ENCODE data around the gene PTPN14.

PTPN14 gene

GRCh38 chr1:214567481-214567980 lies 16.1 kb upstream of the PTPN14 start:
- DNase-seq, result no peak

GRCh38 chr1:214566158-214567104 lies 15.0 kb upstream of the PTPN14 start:
- DNase-seq, result no peak

DNA sequence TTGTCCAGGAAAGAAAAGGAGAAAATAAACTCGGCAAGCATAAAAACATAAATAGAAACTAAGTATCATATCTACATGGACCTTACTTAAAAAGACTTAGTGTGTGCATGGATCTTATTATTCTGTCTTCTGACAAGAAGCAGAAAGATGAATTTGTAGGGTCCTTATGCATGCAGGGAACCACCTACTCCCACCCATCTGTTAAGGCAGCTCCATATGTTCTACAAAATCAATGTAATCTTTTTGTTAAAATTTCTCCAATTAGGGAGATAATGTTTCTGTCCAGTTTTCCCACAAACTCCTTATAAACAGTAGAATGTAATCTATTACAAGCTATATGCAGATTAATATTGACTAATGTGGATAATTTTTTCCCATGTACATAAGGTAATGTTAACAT lies 13.9 kb upstream of the PTPN14 start:
- DNase-seq, result no peak

DNA sequence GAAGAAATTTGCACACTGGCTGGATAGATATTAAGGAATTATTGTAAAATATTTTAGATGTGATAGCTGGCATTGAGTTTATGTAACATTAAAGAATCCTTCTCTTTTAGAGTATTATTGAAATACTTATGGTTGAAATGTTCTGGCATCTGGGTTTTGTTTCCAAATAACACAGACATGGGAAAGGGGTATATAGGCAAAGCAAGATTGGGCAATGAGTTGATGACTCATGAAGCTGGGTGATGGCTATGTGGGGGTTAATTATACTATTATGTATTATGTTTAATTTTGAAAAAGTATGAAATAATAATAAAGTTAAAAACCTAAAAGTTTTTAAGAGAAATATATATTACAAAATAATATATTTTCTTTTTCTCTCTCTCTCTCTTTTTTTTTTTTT lies 12.5 kb upstream of the PTPN14 start:
- no peak for DNase-seq

DNA sequence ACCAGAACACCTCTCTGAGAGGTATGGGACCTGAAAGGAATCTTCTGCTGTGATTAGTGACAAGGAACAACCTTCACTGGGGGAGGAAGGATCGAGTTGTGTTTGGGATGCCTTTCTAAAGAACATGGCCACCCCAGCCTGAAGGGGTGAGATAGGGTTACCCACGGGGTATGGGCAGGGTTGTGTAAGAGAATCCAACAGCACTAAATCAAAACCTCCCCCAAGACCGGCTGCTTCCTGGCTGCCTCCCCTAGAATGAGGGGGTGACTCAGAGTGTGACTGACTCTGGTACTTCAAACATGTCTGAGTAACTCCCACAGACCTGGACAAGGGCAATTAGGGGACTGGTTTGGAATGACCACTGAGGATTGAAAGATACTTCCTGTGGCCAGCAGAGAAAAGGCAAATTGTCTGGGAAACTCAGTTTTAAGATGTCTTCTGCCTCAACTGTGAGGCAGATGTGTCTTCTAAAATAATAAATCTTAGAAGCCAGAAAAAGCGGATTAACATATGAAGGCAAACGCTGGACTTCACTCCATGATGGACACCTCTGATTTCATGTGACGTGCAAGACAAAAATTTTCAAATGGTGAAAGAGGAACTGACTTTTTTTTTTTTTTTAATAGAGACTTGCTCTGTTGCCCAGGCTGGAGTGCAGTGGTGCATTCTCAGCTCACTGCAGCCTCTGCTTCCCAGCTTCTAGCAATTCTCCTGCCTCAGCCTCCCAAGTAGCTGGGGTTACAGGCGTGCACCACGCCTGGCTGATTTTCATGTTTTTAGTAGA lies 6.7 kb upstream of the PTPN14 start:
- DNase-seq, result no peak

DNA sequence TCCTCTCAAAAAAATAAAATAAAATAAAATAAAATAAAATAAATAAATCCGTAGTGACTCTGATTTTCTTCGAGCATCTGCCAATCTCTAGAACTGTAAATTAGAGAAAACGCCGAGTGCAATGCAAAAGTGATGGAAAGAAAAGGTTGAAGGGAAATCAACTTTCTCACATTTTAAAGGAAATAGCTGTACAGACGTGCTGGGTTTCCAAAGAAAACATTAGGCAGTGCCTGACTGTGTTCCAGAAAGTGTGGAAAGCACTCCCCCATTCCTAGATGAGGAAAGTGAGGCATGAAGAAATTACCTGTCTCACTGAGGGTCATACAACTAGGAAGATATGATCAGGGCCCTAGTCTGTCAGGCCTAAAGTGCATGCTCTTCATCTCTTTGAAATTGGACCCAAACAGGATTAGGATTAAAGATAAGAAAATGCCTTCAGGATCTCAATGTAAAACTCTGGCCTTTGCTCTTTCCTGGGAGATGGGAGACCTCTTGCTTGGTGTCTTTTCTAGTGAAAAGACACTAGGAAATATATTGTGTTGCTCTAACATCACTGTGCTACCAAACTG lies 1.8 kb upstream of the PTPN14 start:
- DNase-seq, result no peak

DNA sequence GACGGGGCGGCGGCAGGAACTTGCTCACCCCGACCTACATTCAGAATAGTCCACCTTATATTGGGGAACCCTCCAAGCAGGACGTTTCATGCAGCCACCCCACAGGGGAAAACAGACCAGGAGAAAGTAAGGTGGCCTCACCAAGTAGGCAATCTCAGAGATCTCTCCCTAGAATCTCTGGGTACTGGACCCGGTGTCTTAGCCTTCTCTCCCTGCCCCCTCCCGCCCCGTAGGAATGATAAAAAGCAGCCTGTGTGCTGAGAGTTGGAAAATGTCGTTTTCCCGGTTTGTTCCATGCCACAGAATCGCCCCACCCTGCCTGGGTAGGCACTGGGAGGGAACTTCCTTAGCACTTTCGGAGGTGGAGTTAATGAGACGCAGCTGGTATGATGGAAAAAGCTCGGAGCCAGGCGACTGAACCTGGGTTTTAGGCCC lies 789 bp upstream of the PTPN14 start:
- no peak for DNase-seq

DNA sequence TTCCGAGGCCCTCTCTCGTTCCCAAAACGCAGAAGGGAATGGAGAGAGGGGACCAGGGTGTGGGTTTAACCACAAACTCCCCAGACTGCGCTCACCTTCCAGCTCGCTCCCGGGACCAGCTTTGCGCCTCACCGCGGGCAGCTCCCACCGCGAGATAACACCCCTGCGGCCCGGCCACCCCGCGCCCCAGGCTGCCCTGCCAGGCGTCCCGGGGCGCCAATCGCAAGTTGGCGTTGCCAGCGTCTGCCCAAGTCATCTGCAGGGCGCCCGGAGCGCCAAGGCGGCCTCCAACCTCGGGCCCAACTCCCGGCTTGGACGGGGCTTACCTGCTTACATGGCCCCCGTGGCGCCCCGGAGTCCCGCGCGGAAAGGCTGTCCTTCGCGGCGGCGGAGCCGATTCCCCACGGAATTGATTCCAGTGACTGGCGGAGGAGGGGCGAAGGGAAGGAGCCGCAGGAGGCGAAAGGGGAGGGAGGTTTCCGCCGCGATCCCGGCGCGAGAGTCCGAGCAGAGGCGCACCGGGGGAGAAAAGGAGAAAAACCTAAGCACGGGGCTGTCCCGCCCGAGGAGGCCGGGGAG lies 456 bp downstream of the PTPN14 start:
- no peak for DNase-seq

DNA sequence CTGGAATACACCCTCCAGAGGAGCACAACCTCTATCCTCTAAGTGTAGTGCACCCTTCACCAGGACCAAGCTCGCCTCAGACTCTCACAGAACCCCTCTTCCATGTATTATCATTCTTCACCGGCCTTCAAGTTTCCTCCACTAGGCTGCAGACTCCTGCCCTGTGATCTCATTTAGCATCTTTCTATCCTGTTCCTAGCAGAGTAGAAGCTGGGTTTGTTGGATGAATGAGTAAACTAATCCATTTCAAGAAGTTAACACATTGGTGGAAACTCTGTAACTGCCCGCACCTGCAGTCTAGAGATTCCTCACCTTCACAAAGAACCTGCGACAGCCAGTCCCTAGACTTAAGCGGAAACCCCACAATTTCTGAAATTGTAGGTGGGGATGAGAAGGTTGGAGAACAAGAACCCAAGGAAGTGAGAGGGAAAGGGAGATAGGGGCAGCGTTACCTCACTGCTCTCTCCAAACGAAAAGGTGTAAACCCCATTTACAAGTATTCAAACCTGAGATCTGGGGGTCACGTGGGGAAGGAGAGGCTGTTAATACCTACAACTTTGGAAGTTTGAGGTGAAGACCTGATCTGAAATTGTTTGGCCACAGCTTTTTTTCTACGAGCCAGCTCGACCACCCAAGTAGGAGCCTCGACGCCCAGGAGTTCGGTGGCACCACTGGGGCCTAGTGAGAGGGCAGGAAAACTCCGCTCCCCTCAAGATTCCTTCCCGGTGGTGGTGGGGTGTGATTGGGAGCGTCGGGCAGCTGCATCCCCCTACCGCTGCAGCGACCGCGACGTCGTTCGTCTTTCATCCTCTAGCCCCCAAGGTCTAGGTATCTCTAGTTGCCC lies 1.2 kb downstream of the PTPN14 start:
- no peak for DNase-seq

DNA sequence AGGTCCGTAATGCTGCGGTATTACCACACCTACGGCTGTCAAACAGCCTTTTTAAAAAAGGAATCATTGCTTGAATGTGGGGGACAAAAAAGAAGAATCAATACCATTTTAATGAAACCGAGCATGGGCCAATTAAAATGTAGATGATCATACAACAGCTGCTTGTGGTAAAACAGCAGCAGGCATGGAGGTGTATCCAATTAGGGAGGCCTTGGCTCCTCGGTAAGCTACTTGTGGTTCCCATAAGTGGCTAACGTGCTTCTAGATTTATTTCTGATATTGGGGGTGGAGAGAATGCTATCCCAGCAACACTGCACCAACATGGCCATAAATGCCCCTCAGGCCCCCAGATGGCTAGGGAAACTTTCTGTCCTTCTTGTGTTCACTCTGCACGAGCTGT lies 1.8 kb downstream of the PTPN14 start:
- DNase-seq, result no peak

- no peak for DNase-seq
These were observed 2.4 kb downstream of the PTPN14 start for GRCh38 chr1:214548988-214549387.

DNA sequence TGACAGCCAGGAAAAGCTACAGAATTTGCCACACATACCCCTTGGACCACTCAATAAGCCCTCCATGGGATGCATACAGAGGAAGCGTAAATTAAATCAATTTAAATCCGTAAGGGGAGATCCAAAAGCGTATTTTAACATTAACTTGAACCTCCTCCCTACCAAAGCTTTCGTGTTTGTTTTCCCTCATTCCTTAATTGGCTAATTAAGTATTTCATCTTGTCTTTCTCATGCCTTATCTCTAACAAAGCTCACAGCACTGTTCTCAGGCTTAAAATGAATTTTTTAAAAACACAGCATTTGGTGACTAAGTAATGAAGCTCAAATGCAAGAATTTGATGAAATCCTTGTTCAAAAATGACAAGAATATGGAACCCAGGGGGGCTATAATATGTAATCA lies 3.1 kb downstream of the PTPN14 start:
- no peak for DNase-seq

- DNase-seq, result no peak
These were observed 3.7 kb downstream of the PTPN14 start for GRCh38 chr1:214547747-214548146.

DNA sequence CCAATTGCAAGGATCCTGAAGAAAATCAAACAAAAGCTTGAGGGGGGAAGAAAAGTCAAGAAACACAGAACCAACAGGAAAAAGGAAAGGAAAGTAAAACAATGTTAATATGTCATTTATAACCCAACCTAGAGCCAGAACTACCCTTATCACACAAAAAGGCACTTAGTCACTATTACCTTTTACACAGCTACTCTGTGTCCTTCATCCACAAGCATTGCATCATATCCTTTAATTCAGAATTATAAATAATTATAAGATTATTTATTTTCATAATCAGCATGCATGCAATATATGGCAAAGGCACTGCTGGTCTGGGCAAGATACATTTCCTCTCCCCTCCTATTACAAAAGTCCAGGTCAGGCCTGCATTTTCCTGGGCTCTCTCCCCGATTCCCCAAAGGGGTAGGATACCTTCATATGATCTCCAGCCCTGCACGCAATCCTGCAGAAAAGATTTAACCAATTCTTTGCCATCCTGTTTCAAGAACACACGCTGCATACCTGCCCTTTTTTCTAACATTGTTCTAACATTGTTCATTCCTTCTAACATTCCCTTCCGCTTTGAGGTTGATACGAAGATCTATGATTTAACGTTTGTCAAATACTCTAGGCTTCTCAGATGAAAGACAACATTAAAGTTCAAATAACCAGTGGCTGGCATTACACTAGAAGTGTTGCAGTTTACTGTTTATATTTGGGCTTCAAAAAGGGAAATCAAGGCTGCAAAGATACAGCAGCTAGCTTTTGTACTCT lies 4.3 kb downstream of the PTPN14 start:
- no peak for DNase-seq

GRCh38 chr1:214546084-214546483 lies 5.3 kb downstream of the PTPN14 start:
- DNase-seq, result no peak

- DNase-seq, result no peak
These were observed 6.1 kb downstream of the PTPN14 start for GRCh38 chr1:214545293-214545692.

GRCh38 chr1:214544791-214545190 lies 6.6 kb downstream of the PTPN14 start:
- no peak for DNase-seq

GRCh38 chr1:214542275-214543199 lies 8.9 kb downstream of the PTPN14 start:
- no peak for DNase-seq

DNA sequence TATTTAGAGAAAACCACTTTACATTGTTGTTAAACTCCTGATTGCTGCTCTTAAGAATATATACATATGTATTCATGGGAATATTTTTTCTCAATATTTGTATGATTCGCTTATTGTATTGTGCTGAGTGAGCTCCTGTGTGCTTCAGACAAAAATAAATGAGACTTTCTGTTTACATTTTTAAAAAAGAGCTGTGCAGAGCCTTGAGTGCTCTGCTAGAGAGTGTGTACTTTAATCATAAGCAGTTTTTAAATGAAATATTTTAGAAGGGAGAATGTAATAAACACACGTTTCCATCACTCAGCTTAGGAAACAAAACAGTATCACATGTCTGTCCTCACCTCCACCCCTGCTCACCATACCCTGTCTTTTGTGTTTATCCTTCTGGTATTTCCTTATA lies 9.7 kb downstream of the PTPN14 start:
- no peak for DNase-seq

- DNase-seq, result no peak
These were observed 10.2 kb downstream of the PTPN14 start for GRCh38 chr1:214541206-214541605.

Data from hematopoietic multipotent progenitor cell treated with erythropoietin and hydrocortisone succinate and interleukin-3 and kit ligand, for 8 days (in vitro differentiated cells).